HEK293 (cell line): ENCODE data around the gene SLU7.

ENCODE experiments used
- CTCF ChIA-PET: fragments of 350-600 bp; formaldehyde crosslinking; extraction: SDS; loops from one replicate; lab custom pipeline; 2021; ENCODE audit warnings: antibody characterized with exemption; lab: Yijun Ruan, JAX
- POLR2A ChIA-PET: fragments of 300-600 bp; formaldehyde crosslinking; extraction: SDS; loops from one replicate; lab custom pipeline; 2020; ENCODE audit warnings: antibody characterized with exemption, inconsistent platforms; lab: Yijun Ruan, JAX
- H3K27ac ChIP-seq: fragments of 200-500 bp; sonication (Bioruptor generic); 2 replicates; pipeline ENCODE4 v1.5.1; 2014; ENCODE audit warnings: low read depth, low read length, control low read depth, inconsistent platforms; ENCODE audit errors: extremely low read depth
- H3K36me3 ChIP-seq, 2 experiments: fragments of 200-500 bp in 1 of 2; sonication (Bioruptor generic) in 1 of 2; 1 replicate in 1 of 2; 2 replicates in 1 of 2; pipeline ENCODE4 v1.5.1; 2014 to 2017; ENCODE audit warnings: inconsistent platforms in 2 of 2, low read length in 2 of 2; ENCODE audit not compliant: control insufficient read depth in 2 of 2, insufficient read depth in 1 of 2
- H3K4me1 ChIP-seq: fragments of 200-500 bp; sonication (Bioruptor generic); 2 replicates; pipeline ENCODE4 v1.5.1; 2014; ENCODE audit warnings: mild to moderate bottlenecking, low read length, inconsistent platforms; ENCODE audit not compliant: control insufficient read depth, insufficient read depth
- H3K4me3 ChIP-seq: 2 replicates; pipeline ENCODE4 v1.5.1; 2011; ENCODE audit warnings: low read depth, mild to moderate bottlenecking, control low read depth, low read length, moderate library complexity
- H3K9me3 ChIP-seq: fragments of 200-500 bp; sonication (Bioruptor generic); 2 replicates; pipeline ENCODE4 v1.5.1; 2014; ENCODE audit warnings: low read depth, low read length, inconsistent platforms; ENCODE audit not compliant: control insufficient read depth, insufficient read depth
- BCL11B ChIP-seq: fragments of 450-650 bp; formaldehyde crosslinking; IDR thresholded peaks from 2 replicates; pipeline ENCODE4 v1.5.1; 2016; ENCODE audit warnings: low read depth, missing biosample characterization, missing genetic modification characterization
- KLF16 ChIP-seq: fragments of 450-650 bp; formaldehyde crosslinking; IDR thresholded peaks from 2 replicates; pipeline ENCODE4 v1.5.1; 2017; ENCODE audit warnings: missing biosample characterization, missing genetic modification characterization
- REST ChIP-seq: fragments of 450-650 bp; formaldehyde crosslinking; IDR thresholded peaks from 2 replicates; pipeline ENCODE4 v1.5.1; 2016; ENCODE audit warnings: missing biosample characterization, missing genetic modification characterization
- SP2 ChIP-seq: fragments of 450-650 bp; formaldehyde crosslinking; IDR thresholded peaks from 2 replicates; pipeline ENCODE4 v1.5.1; 2016; ENCODE audit warnings: missing biosample characterization, missing genetic modification characterization
- ZBTB21 ChIP-seq: fragments of 450-650 bp; formaldehyde crosslinking; IDR thresholded peaks from 2 replicates; pipeline ENCODE4 v1.5.1; 2017; ENCODE audit warnings: missing biosample characterization, missing genetic modification characterization
- ZFP37 ChIP-seq: fragments of 450-650 bp; formaldehyde crosslinking; IDR thresholded peaks from 2 replicates; pipeline ENCODE4 v1.5.1; 2016; ENCODE audit warnings: missing biosample characterization, missing genetic modification characterization
- ZIC2 ChIP-seq: fragments of 450-650 bp; formaldehyde crosslinking; IDR thresholded peaks from 2 replicates; pipeline ENCODE4 v1.5.1; 2016; ENCODE audit warnings: missing biosample characterization, missing genetic modification characterization
- ZNF121 ChIP-seq: fragments of 450-650 bp; formaldehyde crosslinking; IDR thresholded peaks from 2 replicates; pipeline ENCODE4 v1.5.1; 2016; ENCODE audit warnings: missing biosample characterization, missing genetic modification characterization
- ZNF341 ChIP-seq: fragments of 450-650 bp; formaldehyde crosslinking; IDR thresholded peaks from 2 replicates; pipeline ENCODE4; 2016; ENCODE audit warnings: low read depth, missing biosample characterization, missing genetic modification characterization
- ZNF354C ChIP-seq: fragments of 450-650 bp; formaldehyde crosslinking; IDR thresholded peaks from 2 replicates; pipeline ENCODE4 v1.5.1; 2016; ENCODE audit warnings: missing biosample characterization, missing genetic modification characterization, low read depth, borderline replicate concordance
- ZNF423 ChIP-seq: fragments of 450-650 bp; formaldehyde crosslinking; IDR thresholded peaks from 2 replicates; pipeline ENCODE4 v1.5.1; 2016; ENCODE audit warnings: missing biosample characterization, missing genetic modification characterization
- ZNF433 ChIP-seq: fragments of 450-650 bp; formaldehyde crosslinking; IDR thresholded peaks from 2 replicates; pipeline ENCODE4 v1.5.1; 2016; ENCODE audit warnings: missing biosample characterization, missing genetic modification characterization, low read depth
- ZNF585B ChIP-seq: fragments of 450-650 bp; formaldehyde crosslinking; IDR thresholded peaks from 2 replicates; pipeline ENCODE4 v1.5.1; 2016; ENCODE audit warnings: missing biosample characterization, missing genetic modification characterization
- ZNF645 ChIP-seq: fragments of 450-650 bp; formaldehyde crosslinking; IDR thresholded peaks from 2 replicates; pipeline ENCODE4; 2016; ENCODE audit warnings: missing biosample characterization, missing genetic modification characterization
- ZNF704 ChIP-seq: fragments of 450-650 bp; formaldehyde crosslinking; IDR thresholded peaks from 2 replicates; pipeline ENCODE4 v1.5.1; 2016; ENCODE audit warnings: missing biosample characterization, missing genetic modification characterization
- ZSCAN16 ChIP-seq: fragments of 450-650 bp; formaldehyde crosslinking; IDR thresholded peaks from 2 replicates; pipeline ENCODE4 v1.5.1; 2016; ENCODE audit warnings: missing biosample characterization, missing genetic modification characterization
- TF ChIP-seq, protein P1 (sequence below): fragments of 450-650 bp; formaldehyde crosslinking; IDR thresholded peaks from 2 replicates; pipeline ENCODE4 v1.5.1; 2016; ENCODE audit warnings: missing biosample characterization, missing genetic modification characterization

SLU7 gene

DNA sequence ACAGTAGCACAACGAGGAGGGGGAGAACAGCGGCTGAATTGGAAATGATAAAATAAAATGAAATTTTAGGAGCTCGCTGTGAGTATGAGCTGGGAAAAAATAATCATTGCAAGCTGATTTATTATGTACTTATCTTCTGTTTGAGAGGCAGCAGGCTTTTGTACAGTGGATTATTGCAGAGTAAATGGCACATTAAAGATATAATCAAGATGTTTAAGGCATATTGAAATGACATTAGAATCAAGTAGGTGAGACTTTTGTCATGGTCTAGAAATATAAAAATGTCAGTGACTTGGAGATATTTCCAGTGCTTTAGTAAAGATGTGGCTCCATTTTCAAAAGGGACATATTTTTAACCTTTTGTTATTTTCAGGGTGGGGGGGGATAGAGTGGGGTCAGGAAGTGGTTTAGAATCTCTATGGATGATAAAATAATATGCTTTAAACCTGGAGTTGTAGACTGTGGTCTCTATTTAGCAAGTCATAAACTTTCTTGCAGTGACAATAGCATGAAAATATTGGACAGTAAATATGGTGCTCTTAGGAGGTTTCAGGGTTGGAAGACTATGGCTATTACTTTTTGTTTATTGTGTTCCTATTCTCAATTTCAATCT is 49.6 kb upstream of the SLU7 start (continued):
- no peak for TF ChIP-seq REST (tag by site-specific recombination)
- TF ChIP-seq, protein P1, sequence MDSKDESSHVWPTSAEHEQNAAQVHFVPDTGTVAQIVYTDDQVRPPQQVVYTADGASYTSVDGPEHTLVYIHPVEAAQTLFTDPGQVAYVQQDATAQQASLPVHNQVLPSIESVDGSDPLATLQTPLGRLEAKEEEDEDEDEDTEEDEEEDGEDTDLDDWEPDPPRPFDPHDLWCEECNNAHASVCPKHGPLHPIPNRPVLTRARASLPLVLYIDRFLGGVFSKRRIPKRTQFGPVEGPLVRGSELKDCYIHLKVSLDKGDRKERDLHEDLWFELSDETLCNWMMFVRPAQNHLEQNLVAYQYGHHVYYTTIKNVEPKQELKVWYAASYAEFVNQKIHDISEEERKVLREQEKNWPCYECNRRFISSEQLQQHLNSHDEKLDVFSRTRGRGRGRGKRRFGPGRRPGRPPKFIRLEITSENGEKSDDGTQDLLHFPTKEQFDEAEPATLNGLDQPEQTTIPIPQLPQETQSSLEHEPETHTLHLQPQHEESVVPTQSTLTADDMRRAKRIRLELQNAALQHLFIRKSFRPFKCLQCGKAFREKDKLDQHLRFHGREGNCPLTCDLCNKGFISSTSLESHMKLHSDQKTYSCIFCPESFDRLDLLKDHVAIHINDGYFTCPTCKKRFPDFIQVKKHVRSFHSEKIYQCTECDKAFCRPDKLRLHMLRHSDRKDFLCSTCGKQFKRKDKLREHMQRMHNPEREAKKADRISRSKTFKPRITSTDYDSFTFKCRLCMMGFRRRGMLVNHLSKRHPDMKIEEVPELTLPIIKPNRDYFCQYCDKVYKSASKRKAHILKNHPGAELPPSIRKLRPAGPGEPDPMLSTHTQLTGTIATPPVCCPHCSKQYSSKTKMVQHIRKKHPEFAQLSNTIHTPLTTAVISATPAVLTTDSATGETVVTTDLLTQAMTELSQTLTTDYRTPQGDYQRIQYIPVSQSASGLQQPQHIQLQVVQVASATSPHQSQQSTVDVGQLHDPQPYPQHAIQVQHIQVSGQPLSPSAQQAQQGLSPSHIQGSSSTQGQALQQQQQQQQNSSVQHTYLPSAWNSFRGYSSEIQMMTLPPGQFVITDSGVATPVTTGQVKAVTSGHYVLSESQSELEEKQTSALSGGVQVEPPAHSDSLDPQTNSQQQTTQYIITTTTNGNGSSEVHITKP (tag by site-specific recombination), result no peak
- no peak for TF ChIP-seq ZBTB21 (tag by site-specific recombination)

DNA sequence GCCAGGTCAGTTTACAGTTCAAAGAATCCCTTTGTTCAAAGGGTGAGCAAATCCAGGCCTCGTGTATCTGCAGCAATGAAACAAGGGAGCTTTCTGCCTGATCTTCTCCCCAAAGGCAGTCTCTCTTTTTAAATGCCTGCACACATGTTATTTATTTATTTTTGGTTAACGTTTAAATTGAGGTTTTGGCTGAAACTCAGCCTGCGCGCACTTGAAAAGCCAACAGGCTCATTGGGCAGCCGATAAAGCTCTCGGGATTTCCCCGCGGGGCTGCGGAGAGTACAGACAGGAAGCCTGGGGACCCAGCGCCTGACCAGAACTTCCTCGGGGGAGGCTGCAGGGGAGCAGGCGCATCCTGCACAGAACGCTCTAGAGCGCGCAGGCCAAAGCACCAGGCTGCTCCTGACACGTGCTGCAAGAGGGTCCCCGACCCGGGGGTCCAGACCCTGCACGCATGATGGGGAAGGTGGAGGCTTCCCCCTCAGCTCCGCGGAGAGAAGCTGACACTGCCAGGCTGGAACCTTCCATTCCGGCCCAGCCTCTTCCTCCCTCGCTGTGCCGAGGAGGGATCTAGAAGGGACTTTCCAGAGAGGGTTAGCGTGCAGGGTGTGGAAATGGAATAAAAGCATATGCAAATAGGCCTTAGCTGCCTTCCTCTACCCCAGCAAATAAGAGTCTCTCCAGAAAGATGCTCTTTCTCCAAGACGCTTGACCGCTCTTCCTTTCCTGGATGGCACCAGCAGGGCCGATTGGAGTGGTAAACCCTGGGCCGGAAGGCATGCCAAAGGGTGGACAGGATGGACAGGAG is 48.9 kb upstream of the SLU7 start:
- H3K27ac ChIP-seq, result no peak overlapping the region
- no peak overlapping the region for H3K4me3 ChIP-seq
- H3K36me3 ChIP-seq, result no peaks in the 10 kb centered on the region
- H3K9me3 ChIP-seq, result no peaks in the 10 kb centered on the region
- POLR2A ChIA-PET, result no interaction called here
- TF ChIP-seq ZIC2 (tag by site-specific recombination) (no peak), ZNF433 (tag by site-specific recombination) (no peak), ZNF423 (no peak), KLF16 (tag by site-specific recombination) (no peak), ZNF121 (no peak), ZNF585B (tag by site-specific recombination) (no peak)
- TF ChIP-seq, all 188 proteins: peak for 0
- CTCF ChIA-PET, result interaction anchor here (0.5 to 1.9 kb wide), 3 partner anchors 29 to 117 kb away, joined by 3 to 8 read pairs (median 7); partner anchors contain the start of gene PTTG1
- H3K4me1 ChIP-seq, result peaks cover 13% of the 10 kb centered on the region; the same call in 1 of the 2 replicates

- Histone ChIP-seq H3K27ac (no peak overlapping the region), H3K4me1 (peaks cover 16% of the 10 kb centered on the region; the same call in 1 of the 2 replicates), H3K9me3 (no peaks in the 10 kb centered on the region), H3K4me3 (no peak overlapping the region), H3K36me3 (no peaks in the 10 kb centered on the region)
- ChIA-PET POLR2A (no interaction called here), CTCF (interaction anchor here (0.5 to 1.9 kb wide), 3 partner anchors 28 to 951 kb away, joined by 3 to 8 read pairs (median 3); no protein-coding TSS in a partner anchor)
- TF ChIP-seq BCL11B (no peak), ZSCAN16 (no peak), ZNF704 (tag by site-specific recombination) (no peak), REST (tag by site-specific recombination) (no peak), ZNF645 (tag by site-specific recombination) (no peak), ZNF341 (no peak), SP2 (no peak), ZNF354C (tag by site-specific recombination) (no peak), ZFP37 (tag by site-specific recombination) (no peak)
These were observed 48.1 kb upstream of the SLU7 start for GRCh38 chr5:160466889-160467554.
